Measurements from ENCODE around the gene SLC6A13.

DNA sequence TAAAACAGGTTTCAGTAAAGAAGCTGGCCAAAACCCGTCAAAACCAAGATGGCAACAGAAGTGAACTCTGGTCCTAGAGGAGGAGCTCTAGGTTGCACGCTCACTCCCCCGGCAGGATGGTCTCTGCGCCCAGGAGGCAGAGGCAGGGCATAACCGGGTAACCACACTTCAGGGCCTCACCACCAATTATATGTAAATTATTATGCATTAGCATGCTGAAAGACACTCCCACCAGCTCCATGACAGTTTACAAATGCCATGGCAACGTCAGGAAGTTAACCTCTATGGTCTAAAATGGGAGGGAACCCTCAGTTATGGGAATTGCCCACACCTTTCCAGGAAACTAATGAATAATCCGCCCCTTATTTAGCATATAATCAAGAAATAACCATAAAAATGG lies 28.6 kb downstream of the SLC6A13 start:
- TF ChIP-seq POLR2A (IDR thresholded peaks at IDR 0.05; ENCODE audit: low read depth) = no peak
- no peak for TF ChIP-seq POLR2AphosphoS5 (IDR thresholded peaks at IDR 0.05)
